D721Med (cell line): ENCODE measurements around the gene FRS3.
"Not testable (repeated sequence)": the region's sequence is repeated elsewhere in the genome, so short reads cannot be mapped to it uniquely, and the experiment has no call there.

Source experiments
- DNase-seq: peaks from one replicate; pipeline ENCODE4 v3.0.0; 2011; ENCODE audit warnings: low spot score; ENCODE audit not compliant: insufficient read length
- FAIRE-seq: peaks from 2 replicates; lab custom pipeline; 2011; peaks lifted over from hg19 to GRCh38; lab: Jason Lieb, UNC
- CTCF ChIP-seq: IDR thresholded peaks from 2 replicates; pipeline ENCODE4 v1.5.1; 2012; ENCODE audit warnings: mild to moderate bottlenecking, control low read depth; ENCODE audit not compliant: insufficient read depth; ENCODE audit errors: missing control alignments

The FRS3 gene

GRCh38 chr6:41818271-41819054, 38.8 kb upstream of the FRS3 start:
- DNase-seq (no peak), FAIRE-seq (peak; percentile 97)
- no peak for TF ChIP-seq CTCF

- FAIRE-seq (no peak), DNase-seq (no peak)
- no peak for TF ChIP-seq CTCF
Measured at GRCh38 chr6:41815587-41815986, 35.9 kb upstream of the FRS3 start.

GRCh38 chr6:41814629-41815028, 34.9 kb upstream of the FRS3 start:
- FAIRE-seq = peak; percentile 44
- TF ChIP-seq CTCF = no peak
- no peak for DNase-seq

GRCh38 chr6:41813956-41814355, 34.3 kb upstream of the FRS3 start:
- DNase-seq (no peak), FAIRE-seq (no peak)
- TF ChIP-seq CTCF = no peak

- DNase-seq (no peak), FAIRE-seq (peak; percentile 87)
- no peak for TF ChIP-seq CTCF
Measured at GRCh38 chr6:41813469-41813868, 33.8 kb upstream of the FRS3 start.

GRCh38 chr6:41811946-41812345, 32.2 kb upstream of the FRS3 start:
- FAIRE-seq, DNase-seq: not testable (repeated sequence)

GRCh38 chr6:41811095-41811494, 31.4 kb upstream of the FRS3 start:
- no peak for FAIRE-seq
- TF ChIP-seq CTCF = no peak
- no peak for DNase-seq
